GM23338 (cell line): ENCODE data around the gene SLX4IP. TPM values are rescaled to one million over a fixed set of nuclear protein-coding genes. Genes with fewer than 3 reads are reported as not detected.

Experiments
- microRNA-seq: library from miRNA; unstranded; fragments of <30 nt; microRNA quantifications from one replicate; pipeline ENCODE4, GENCODE V29; 2017
- polyA plus RNA-seq: library from polyadenylated mRNA; unstranded; fragments of >200 nt; fragmentation: Nextera tagmentation; extraction: Ambion mirVana; gene quantifications from 2 replicates; pipeline ENCODE4 v1.2.1, GENCODE V29; 2016
- small RNA-seq: library from RNA; depleted of rRNA; stranded (forward); fragments of <200 nt; gene quantifications from one replicate; pipeline ENCODE3, GENCODE V24; 2014; ENCODE audit warnings: low replicate concordance
- total RNA-seq: library from RNA; depleted of rRNA; stranded (reverse); fragments of >200 nt; shearing (Covaris generic); gene quantifications from 2 replicates; pipeline ENCODE4 v1.2.3, GENCODE V29; 2014; rRNA removed

SLX4IP gene
- total and polyA plus RNA-seq, 2 experiments from 2014 or later: 9.1 to 9.8 TPM

Small RNAs within 50 kb of the gene (microRNA-seq; reads per million reads assigned to microRNA genes)
- gene MIR6870: not detected

Small RNAs within 50 kb of the gene (small RNA-seq; reads per million reads assigned to genes)
- gene MIR6870: not detected

Other genes with a start within 250 kb of the SLX4IP start
- 0.78 and 1.3 TPM in 2 replicates for gene SNAP25, start 216.5 kb upstream of the SLX4IP start, total RNA-seq
- 0.73 and 0.82 TPM in 2 replicates for gene SNAP25, start 216.5 kb upstream of the SLX4IP start, polyA plus RNA-seq
- 16.7 and 21.4 TPM in 2 replicates for gene MKKS, start 1.1 kb upstream of the SLX4IP start, total RNA-seq
- gene MKKS, start 1.1 kb upstream of the SLX4IP start, polyA plus RNA-seq: 13.4 and 13.5 TPM in 2 replicates
- gene JAG1, start 238.7 kb downstream of the SLX4IP start, total RNA-seq: 42.0 and 46.5 TPM in 2 replicates
- gene JAG1, start 238.7 kb downstream of the SLX4IP start, polyA plus RNA-seq: 7.1 and 9.7 TPM in 2 replicates